ENCODE results near the gene HECTD2. TPM values are rescaled to one million over a fixed set of nuclear protein-coding genes. Genes with fewer than 3 reads are reported as not detected.

The HECTD2 gene
- total and polyA plus RNA-seq, 9 of the 15 experiments (the other 6 are each of a cell fraction or from before 2014, with no cell fraction given) = 1.3 to 5.9 (median 3.9) TPM

DNA sequence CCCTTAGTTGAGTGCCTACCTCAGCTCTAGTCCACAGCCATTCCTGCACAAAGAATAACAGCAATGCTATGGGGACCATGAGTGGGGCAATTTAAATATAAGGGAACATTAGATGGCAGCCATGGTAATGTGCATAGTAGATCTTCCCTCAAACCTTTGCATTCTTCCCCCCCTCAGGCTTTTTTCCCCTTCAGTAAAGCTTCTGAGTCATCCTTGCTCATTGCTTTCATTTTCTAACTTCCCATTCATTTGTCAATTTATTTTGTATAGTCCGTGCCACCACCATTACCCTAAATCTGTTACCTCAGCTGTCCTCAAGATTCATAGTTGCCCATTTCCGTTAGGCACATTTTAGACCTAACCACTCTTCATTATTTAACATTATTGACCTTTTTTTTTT, 10.7 kb downstream of the HECTD2 start:
- Histone ChIP-seq H3K79me2 (ENCODE audit: control insufficient read depth, insufficient read depth, low read length) (0 out of 3 replicates have a peak, but pooled peaks cover 3% of the 10 kb centered on the region), H3K9ac (ENCODE audit: insufficient read depth in 1 of 2, low read depth in 2 of 2, low read length in 2 of 2) (no peak overlapping the region), H3K36me3 (ENCODE audit: control insufficient read depth, insufficient read depth, low read length) (no peaks in the 10 kb centered on the region), H3K9me1 (ENCODE audit: control insufficient read depth, insufficient read depth, low read length) (no peaks in the 10 kb centered on the region), H4K20me1 (replicated peaks; ENCODE audit: control insufficient read depth, insufficient read depth, low read length) (no peaks in the 10 kb centered on the region), H3K4me2 (ENCODE audit: insufficient read depth, low read length) (no peak overlapping the region), H3K4me3 (no peak overlapping the region), H3K27me3 (ENCODE audit: control insufficient read depth in 2 of 2, insufficient read depth in 2 of 2, low read length in 2 of 2) (no peaks in the 10 kb centered on the region), H2AFZ (ENCODE audit: low read depth, low read length) (no peak overlapping the region), H3K9me3 (replicated peaks; ENCODE audit: control insufficient read depth, insufficient read depth, low read depth, low read length) (no peaks in the 10 kb centered on the region), H3K4me1 (replicated peaks in 1 of 2; ENCODE audit: control insufficient read depth in 2 of 2, insufficient read depth in 2 of 2, low read length in 2 of 2) (no peaks in the 10 kb centered on the region; a peak in 1 of 5 replicates), H3K27ac (ENCODE audit: extremely low read depth, low read depth, low read length) (no peak overlapping the region)
- ATAC-seq (no peak), DNase-seq (ENCODE audit: extremely low read depth in 1 of 4, low spot score in 3 of 4) (no peak), FAIRE-seq (no peak)
- ChIA-PET POLR2A (interaction anchor here (0.7 to 1.0 kb wide), 4 partner anchors 12 to 293 kb away, joined by 3 read pairs; no protein-coding TSS in a partner anchor), CTCF (ENCODE audit: low intra/inter-chr PET ratio) (interaction anchor here (0.7 kb wide), 1 partner anchor 670 kb away, joined by 4 read pairs; no protein-coding TSS in a partner anchor)
- 50% methylated on average over 2 of the region's 2 CpGs for WGBS (ENCODE audit: insufficient coverage, low coverage, missing lambda C conversion rate)
- in situ Hi-C loops (cut with MboI) (no loop called here), intact Hi-C loops (cut with micrococcal nuclease) (no loop called here)
- no peak for TF ChIP-seq SETDB1 (IDR thresholded peaks at IDR 0.05; ENCODE audit: low read length)
- TF ChIP-seq, protein P1, sequence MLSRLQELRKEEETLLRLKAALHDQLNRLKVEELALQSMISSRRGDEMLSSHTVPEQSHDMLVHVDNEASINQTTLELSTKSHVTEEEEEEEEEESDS (CRISPR knock-in tag; IDR thresholded peaks at IDR 0.05) = no peak
- TF ChIP-seq ZNF589 (CRISPR knock-in tag; IDR thresholded peaks at IDR 0.05; ENCODE audit: low read depth) = no peak
- no peak for TF ChIP-seq EZH2 (IDR thresholded peaks at IDR 0.05; ENCODE audit: borderline replicate concordance, low read depth, low read length)
- no peak for TF ChIP-seq ZNF77 (CRISPR knock-in tag; IDR thresholded peaks at IDR 0.05)
- TF ChIP-seq, protein P2, sequence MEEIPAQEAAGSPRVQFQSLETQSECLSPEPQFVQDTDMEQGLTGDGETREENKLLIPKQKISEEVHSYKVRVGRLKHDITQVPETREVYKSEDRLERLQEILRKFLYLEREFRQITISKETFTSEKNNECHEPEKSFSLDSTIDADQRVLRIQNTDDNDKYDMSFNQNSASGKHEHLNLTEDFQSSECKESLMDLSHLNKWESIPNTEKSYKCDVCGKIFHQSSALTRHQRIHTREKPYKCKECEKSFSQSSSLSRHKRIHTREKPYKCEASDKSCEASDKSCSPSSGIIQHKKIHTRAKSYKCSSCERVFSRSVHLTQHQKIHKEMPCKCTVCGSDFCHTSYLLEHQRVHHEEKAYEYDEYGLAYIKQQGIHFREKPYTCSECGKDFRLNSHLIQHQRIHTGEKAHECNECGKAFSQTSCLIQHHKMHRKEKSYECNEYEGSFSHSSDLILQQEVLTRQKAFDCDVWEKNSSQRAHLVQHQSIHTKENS (CRISPR knock-in tag; IDR thresholded peaks at IDR 0.05) = no peak
- no peak for TF ChIP-seq SMARCB1 (IDR thresholded peaks at IDR 0.05; ENCODE audit: insufficient read length, low read depth)
- TF ChIP-seq ZNF561 (CRISPR knock-in tag; conservative IDR thresholded peaks at IDR 0.05) = no peak
- no TSS peak for BruUV-seq (replicated peaks)

Measured in K562 (cell line).